Endothelial cell of umbilical vein (primary cell): ENCODE results near the gene RPP21. TPM values are rescaled to one million over a fixed set of nuclear protein-coding genes. Genes with fewer than 3 reads are reported as not detected.

ENCODE experiments used
- Bru-seq: library from RNA; stranded (reverse); fragments of 400-500 nt; gene quantifications from one replicate; lab custom pipeline; 2021; lab: Mats Ljungman, UMichigan
- BruChase-seq, 2 experiments: library from RNA; stranded (reverse); fragments of 400-500 nt; gene quantifications; one replicate each; lab custom pipeline; 2021; lab: Mats Ljungman, UMichigan
- BruUV-seq: library from RNA; stranded (reverse); fragments of 400-500 nt; replicated peaks from 2 replicates; lab custom pipeline; 2021; lab: Mats Ljungman, UMichigan
- CTCF ChIA-PET: fragments of 300-600, 350-600 bp; sonication (Branson Sonifier 250); formaldehyde crosslinking; loops from one replicate; lab custom pipeline; 2021; ENCODE audit warnings: antibody characterized with exemption, inconsistent platforms; lab: Charles Lee
- POLR2A ChIA-PET: fragments of 300-600, 350-600 bp; sonication (Branson Sonifier 250); formaldehyde crosslinking; loops from one replicate; lab custom pipeline; 2021; ENCODE audit warnings: antibody characterized with exemption, inconsistent platforms; lab: Charles Lee
- DNase-seq: peaks from one replicate; pipeline ENCODE4 v3.0.0-alpha.2; 2011; ENCODE audit warnings: low read depth, low spot score
- FAIRE-seq: peaks from 2 replicates; lab custom pipeline; 2011; peaks lifted over from hg19 to GRCh38; lab: Jason Lieb, UNC
- H2AFZ ChIP-seq: 2 replicates; pipeline ENCODE4 v1.6.0; 2012; ENCODE audit warnings: low read depth, low read length, control low read depth, inconsistent platforms
- H3K27ac ChIP-seq: 2 replicates; pipeline ENCODE4 v1.5.1; 2011; ENCODE audit warnings: low read depth, mild to moderate bottlenecking, control low read depth, low read length, moderate library complexity; ENCODE audit not compliant: insufficient read depth
- H3K27me3 ChIP-seq, 2 experiments: 2 replicates each; pipeline versions ENCODE4 v1.6.0 to v1.6.1; 2011; ENCODE audit warnings: low read length in 2 of 2, mixed read lengths in 1 of 2; ENCODE audit not compliant: control insufficient read depth in 2 of 2, insufficient read depth in 2 of 2
- H3K36me3 ChIP-seq, 2 experiments: 2 replicates in 1 of 2; 3 replicates in 1 of 2; pipeline ENCODE4 v1.5.1; 2011; ENCODE audit warnings: low read length in 2 of 2, mild to moderate bottlenecking in 1 of 2, moderate library complexity in 1 of 2; ENCODE audit not compliant: control insufficient read depth in 2 of 2, insufficient read depth in 2 of 2; ENCODE audit errors: extremely low read depth in 1 of 2
- H3K4me1 ChIP-seq: 3 replicates; pipeline ENCODE4 v1.5.1; 2011; ENCODE audit warnings: mild to moderate bottlenecking, low read length; ENCODE audit not compliant: control insufficient read depth, insufficient read depth; ENCODE audit errors: extremely low read depth
- H3K4me2 ChIP-seq: 2 replicates; pipeline ENCODE4 v1.6.1; 2011; ENCODE audit warnings: low read length, control low read depth, mixed read lengths; ENCODE audit not compliant: insufficient read depth
- H3K4me3 ChIP-seq, 3 experiments: fragments of 200-600 bp in 1 of 3; sonication (generic), shearing (Covaris generic) in 1 of 3; replicated peaks in 1 of 3; 2 replicates each; pipeline ENCODE4 v1.5.1; 2011 to 2016; ENCODE audit warnings: control low read depth in 3 of 3, low read length in 3 of 3, mild to moderate bottlenecking in 2 of 3, inconsistent platforms in 1 of 3, low read depth in 1 of 3, moderate library complexity in 1 of 3; ENCODE audit not compliant: insufficient read depth in 1 of 3
- H3K79me2 ChIP-seq: 2 replicates; pipeline ENCODE4 v1.6.0; 2012; ENCODE audit warnings: low read length, inconsistent platforms; ENCODE audit not compliant: control insufficient read depth, insufficient read depth
- H3K9ac ChIP-seq: replicated peaks from 2 replicates; pipeline ENCODE3; 2011; ENCODE audit warnings: low read length, control low read depth; ENCODE audit not compliant: insufficient read depth; ENCODE audit errors: extremely low read depth
- H3K9me1 ChIP-seq: replicated peaks from 3 replicates; pipeline ENCODE4 v1.6.0; 2011; ENCODE audit warnings: mild to moderate bottlenecking, low read length; ENCODE audit not compliant: control insufficient read depth, insufficient read depth; ENCODE audit errors: extremely low read depth
- H3K9me3 ChIP-seq: replicated peaks from 2 replicates; pipeline ENCODE4 v1.5.1; 2012; ENCODE audit warnings: low read length, inconsistent platforms; ENCODE audit not compliant: control insufficient read depth, insufficient read depth
- H4K20me1 ChIP-seq: replicated peaks from 2 replicates; pipeline ENCODE3; 2011; ENCODE audit warnings: mild to moderate bottlenecking, low read length; ENCODE audit not compliant: control insufficient read depth, insufficient read depth; ENCODE audit errors: extremely low read depth
- GATA2 ChIP-seq: IDR thresholded peaks from 2 replicates; pipeline ENCODE4 v1.7.0; 2011; ENCODE audit warnings: low read depth, mild to moderate bottlenecking, moderate library complexity, mixed read lengths, low read length; ENCODE audit not compliant: insufficient read length, insufficient read depth
- POLR2A ChIP-seq: IDR thresholded peaks from 2 replicates; pipeline ENCODE4 v1.6.1; 2012; ENCODE audit warnings: low read depth, mild to moderate bottlenecking, control low read depth, low read length
- POLR2AphosphoS5 ChIP-seq: IDR thresholded peaks from 2 replicates; pipeline ENCODE4 v1.6.1; 2012; ENCODE audit warnings: low read depth, mild to moderate bottlenecking, control low read depth, low read length, moderate library complexity; ENCODE audit not compliant: insufficient read depth
- dilution Hi-C: fragments of 300-500 bp; cut with MboI; formaldehyde crosslinking; loops from one replicate; pipeline ENCODE4 v1.15.0; 2019; ENCODE audit warnings: low sequenced_read_pairs; ENCODE audit not compliant: extremely low pct_ligation_motif_present
- intact Hi-C: fragments of 100-400 bp; cut with micrococcal nuclease; formaldehyde crosslinking; loops from one replicate; pipeline ENCODE4 v1.10.0; 2022
- long read RNA-seq: library from polyadenylated mRNA; stranded (forward); transcript quantifications from one replicate; pipeline ENCODE4 v2.0.0, GENCODE V29; 2021
- polyA minus RNA-seq, 3 experiments: library from RNA; depleted of rRNA, polyadenylated mRNA; stranded (reverse); fragments of >200 nt; gene quantifications; 1 replicate in 1 of 3; 2 replicates in 2 of 3; pipeline ENCODE4 v1.2.3, GENCODE V29; 2011
- polyA plus RNA-seq, 4 experiments: library from polyadenylated mRNA; depleted of rRNA in 3 of 4; stranded (reverse) in 3 of 4; unstranded in 1 of 4; fragments of >200 nt; gene quantifications; 2 replicates each; pipeline versions ENCODE4 v1.2.1 to v1.2.3, GENCODE V29; 2011 to 2012; ENCODE audit warnings: missing spikeins in 1 of 4
- total RNA-seq: library from RNA; stranded (reverse); gene quantifications from 2 replicates; pipeline ENCODE4 v1.2.3, GENCODE V29; 2021

Gene RPP21
- 35.0 and 35.3 TPM in 2 replicates for total RNA-seq
- polyA plus RNA-seq = 101 and 167 TPM in 2 replicates
- polyA plus RNA-seq (2011; cell fraction: cytosol; rRNA removed) = 62.5 and 73.8 TPM in 2 replicates
- polyA plus RNA-seq (2011; cell fraction: nucleus; rRNA removed) = 38.4 and 48.0 TPM in 2 replicates
- polyA plus RNA-seq (2012) = 33.0 and 45.8 TPM in 2 replicates
- polyA minus RNA-seq = 8.1 and 18.2 TPM in 2 replicates
- 23.9 TPM for polyA minus RNA-seq (2011; cell fraction: cytosol; rRNA and poly(A)+ RNA removed)
- 6.4 and 9.2 TPM in 2 replicates for polyA minus RNA-seq (2011; cell fraction: nucleus; rRNA and poly(A)+ RNA removed)
- Bru-seq, nascent RNA = percentile 65 among the genes with signal in this experiment
- BruChase-seq, experiment 1, labeled RNA remaining after a 6-hour chase = percentile 85 among the genes with signal in this experiment
- BruChase-seq, experiment 2, labeled RNA remaining after a 2-hour chase = percentile 72 among the genes with signal in this experiment
- long read RNA-seq, transcript RPP21-221 (4 exons, 594 nt) = minor isoform, 21 of 129 reads
- long read RNA-seq, transcript RPP21-224 (5 exons, 525 nt) = major isoform, 92 of 129 reads
- long read RNA-seq, transcript RPP21-223 (5 exons, 522 nt) = minor isoform, 5 of 129 reads
- long read RNA-seq, partial matches to known transcripts = 4 of 129 reads
- long read RNA-seq, other reads (novel, unspliced or antisense) = 6 of 129 reads

DNA sequence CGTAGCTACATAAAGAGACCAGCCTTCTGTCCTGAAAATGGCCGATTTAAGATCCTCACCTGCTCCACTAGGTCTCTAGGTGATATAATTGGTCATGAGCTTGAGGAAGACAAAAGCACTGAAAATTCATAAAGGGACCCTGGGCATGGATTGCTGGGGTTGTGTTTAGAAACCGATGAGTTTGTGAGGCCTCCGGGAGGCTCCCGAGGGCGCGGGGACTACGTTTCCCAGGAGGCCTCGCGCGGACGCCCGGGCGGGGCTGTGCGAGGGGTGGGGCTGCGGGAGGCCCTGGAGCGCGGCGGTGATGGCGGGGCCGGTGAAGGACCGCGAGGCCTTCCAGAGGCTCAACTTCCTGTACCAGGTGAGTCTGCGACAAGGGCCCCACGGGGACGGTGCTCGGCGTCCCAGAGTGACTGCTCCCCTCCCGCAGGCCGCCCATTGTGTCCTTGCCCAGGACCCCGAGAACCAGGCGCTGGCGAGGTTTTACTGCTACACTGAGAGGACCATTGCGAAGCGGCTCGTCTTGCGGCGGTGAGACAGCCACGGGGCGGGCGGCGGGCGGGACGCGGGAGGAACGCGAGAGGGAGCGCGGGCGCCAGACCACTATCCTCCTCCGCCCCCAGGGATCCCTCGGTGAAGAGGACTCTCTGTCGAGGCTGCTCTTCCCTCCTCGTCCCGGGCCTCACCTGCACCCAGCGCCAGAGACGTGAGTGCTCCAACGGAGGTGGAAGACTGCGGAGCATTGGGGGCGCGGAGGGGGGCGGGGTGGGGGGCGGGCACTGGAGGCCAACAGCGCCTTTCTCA is at the start of gene RPP21:
Gene RPP21, plus strand, starts transcription at position 289 of the 804 bp plus-strand sequence. Its CDS starts 16 bp downstream, at position 305.
- FAIRE-seq (peak; percentile 76), DNase-seq (peak; percentile 91)
- Histone ChIP-seq H3K4me1 (peaks cover 7% of the 10 kb centered on the region), H3K4me2 (peak within 1 kb of the TSS; percentile 81), H3K27ac (peak within 1 kb of the TSS; percentile 25), H2AFZ (peak within 1 kb of the TSS; percentile 88), H3K27me3 (peaks cover 0 to 4% of the 10 kb centered on the region in 2 experiments), H3K9me3 (no peaks in the 10 kb centered on the region), H4K20me1 (no peaks in the 10 kb centered on the region), H3K9ac (peak within 1 kb of the TSS; percentile 80), H3K36me3 (peaks cover 0 to 10% of the 10 kb centered on the region in 2 experiments), H3K79me2 (no peaks in the 10 kb centered on the region), H3K4me3 (peak within 1 kb of the TSS; percentile 51 to 96 (median 58)), H3K9me1 (no peaks in the 10 kb centered on the region)
- TF ChIP-seq GATA2 (no peak), POLR2AphosphoS5 (peak; percentile 77), POLR2A (peak; percentile 83)
- ChIA-PET CTCF (interaction anchor here (1.0 kb wide), 1 partner anchor 126 kb away, joined by 4 read pairs; no protein-coding TSS in a partner anchor), POLR2A (no interaction called here)
- dilution Hi-C loops = no loop called here
- intact Hi-C loops = no loop called here
- BruUV-seq = no TSS peak
